C1 segment of cervical spinal cord (tissue), 14 donors: ENCODE results near the gene SLC16A2.
A peak's percentile ranks its signal among the peaks of the same experiment; 100 is the strongest.
"Not testable (repeated sequence)": the region's sequence is repeated elsewhere in the genome, so short reads cannot be mapped to it uniquely, and the experiment has no call there.

Experiments
- DNase-seq, 14 donors: peaks; one replicate each; lab custom pipeline; 2025; lab: John Stamatoyannopoulos, UW

SLC16A2 gene

DNA sequence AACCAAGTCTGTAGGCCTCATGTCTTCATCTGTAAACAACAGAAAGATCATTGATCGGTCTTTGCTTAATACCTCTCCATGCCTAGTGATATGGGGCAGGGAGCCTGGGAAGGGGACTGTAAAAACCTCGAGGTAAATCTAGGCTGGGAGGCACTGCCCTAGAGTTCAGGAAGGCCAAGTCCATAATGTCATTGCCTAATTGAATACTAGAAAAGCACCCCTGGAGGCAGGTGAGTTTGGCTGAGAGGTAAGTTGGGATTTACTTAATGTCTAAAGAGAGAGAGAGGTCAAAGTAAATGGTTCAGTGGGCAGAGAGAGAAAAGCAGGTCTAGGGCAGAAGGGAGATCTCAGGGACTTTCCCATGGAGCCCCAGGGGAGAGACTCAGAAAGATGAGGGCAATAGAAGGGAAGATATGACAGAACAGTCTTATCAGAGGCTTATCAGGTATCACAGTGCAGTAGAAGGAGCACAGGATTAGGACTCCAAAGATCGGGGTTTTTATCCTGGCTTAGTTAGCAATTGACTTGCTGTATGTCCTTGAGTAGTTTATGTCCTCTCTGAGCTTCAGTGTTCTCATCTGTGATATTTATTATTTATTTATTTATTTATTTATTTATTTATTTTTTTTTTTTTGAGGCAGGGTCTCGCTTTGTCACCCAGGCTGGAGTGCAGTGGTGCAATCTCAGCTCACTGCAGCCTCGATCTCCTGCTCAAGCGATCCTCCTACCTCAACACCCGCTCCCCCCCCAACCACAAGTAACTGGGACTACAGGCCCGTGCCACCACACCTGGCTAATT, 85.2 kb downstream of the SLC16A2 start:
- DNase-seq: no peak

DNA sequence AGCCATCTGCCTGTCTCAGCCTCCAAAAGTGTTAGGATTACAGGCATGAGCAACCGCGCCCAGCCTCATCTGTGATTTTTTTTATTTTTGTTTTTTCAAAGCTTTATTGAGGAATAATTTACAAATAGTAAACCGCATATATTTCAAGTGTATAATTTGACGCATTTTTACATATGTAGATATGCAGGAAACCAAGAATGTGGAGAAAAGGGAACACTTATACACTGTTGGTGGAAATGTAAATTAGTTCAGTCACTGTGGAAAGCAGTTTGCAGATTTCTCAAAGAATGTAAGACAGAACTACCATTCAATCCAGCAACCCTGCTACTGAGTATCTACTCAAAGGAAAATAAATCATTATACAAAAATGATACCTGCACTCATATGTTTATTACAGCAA, 85.9 kb downstream of the SLC16A2 start:
- DNase-seq: no peak

DNA sequence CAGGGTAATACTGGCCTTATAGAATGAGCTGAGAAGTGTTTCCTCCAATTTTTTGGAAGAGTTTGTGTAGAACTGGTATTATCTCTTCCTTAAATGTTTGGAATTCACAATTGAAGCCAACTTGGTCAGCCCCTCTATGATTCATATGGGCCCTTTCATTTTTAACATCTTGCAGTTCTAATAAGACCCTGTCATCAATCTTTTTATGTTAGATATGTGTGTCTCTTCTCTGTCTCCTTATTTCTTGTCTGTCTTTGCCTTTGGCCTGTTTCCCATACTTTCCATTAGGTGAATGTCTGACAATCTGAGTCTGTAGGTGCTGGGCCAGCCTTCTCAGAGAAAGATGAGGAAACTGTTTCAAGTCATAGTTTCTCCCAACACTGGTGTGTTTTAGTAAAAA, 88.7 kb downstream of the SLC16A2 start:
- no peak for DNase-seq

DNA sequence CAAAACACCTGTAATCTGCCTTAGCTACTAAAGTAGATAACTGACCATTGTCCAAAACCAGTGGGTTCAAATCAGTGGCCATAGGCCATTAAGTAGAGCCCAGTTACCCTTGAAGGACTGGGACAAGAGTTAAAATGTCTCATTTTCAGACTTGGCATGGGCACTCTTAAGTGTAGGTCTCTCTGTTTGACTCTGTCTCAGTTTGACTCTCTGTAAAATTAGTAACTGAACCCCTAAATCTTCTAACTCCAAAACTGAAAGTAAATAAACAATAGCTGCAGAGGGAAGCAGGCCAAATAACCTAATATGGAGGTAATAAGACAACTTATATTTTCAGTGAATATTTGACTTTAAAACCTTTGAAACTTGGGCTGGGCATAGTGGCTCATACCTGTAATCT, 89.1 kb downstream of the SLC16A2 start:
- DNase-seq: no peak

DNA sequence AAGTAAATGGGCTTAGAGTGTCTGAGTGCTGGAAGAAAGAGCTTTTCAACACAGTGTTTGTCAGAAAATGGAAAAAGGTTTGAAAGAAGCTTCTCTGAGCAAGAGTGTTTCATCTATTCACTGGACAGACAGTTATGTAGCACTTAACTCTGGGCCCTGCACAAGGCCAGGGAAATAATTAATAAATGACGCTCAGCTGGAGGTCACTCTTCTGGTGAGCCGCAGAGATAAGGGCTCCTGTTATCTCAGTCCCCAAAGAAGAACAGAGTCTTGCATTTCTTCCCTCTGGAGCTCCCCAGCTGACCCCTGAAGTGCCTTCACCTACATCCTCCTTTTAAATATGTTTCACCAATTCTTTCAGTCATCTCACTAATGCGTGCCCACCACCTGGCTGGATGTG, 90.4 kb downstream of the SLC16A2 start:
- DNase-seq: no peak

DNA sequence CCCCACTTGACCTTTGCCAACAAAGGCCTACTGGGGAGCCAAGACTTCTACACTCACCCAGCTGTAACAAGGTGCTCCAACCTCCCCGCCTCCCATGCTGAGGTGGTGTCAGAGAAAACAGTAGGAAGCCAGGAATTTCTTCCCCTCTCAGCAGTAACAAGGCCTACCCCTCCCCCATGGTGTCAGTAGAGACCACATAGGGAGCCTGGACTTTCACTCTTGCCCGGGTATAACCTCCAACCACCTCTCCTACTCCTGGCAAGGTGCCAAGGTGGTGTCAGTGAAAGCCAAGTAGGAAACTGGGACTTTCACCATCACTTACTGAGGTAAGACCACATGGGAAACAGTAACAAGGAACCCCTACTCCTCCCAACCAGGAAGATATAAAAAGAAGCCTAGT, 93.1 kb downstream of the SLC16A2 start:
- DNase-seq: peak in 2 of 14 donors; percentile 4 to 6

DNA sequence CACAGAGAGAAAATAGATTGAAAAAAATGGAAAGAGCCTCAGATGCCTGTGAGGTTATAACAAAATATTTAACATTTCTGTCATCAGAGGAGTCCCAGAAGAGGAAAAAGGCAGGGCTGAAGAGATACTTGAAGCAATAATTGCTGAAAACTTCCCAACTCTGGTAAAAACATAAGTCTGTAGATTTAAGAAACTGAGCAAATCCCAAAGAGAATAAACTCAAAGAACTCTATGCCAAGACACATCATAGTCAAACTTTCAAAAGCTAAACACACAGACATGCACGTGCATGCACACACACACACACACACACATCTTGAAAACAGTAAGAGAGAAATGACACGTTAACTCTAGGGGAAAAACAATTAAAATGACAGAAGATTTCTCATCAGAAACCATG, 94.1 kb downstream of the SLC16A2 start:
- no peak for DNase-seq

DNA sequence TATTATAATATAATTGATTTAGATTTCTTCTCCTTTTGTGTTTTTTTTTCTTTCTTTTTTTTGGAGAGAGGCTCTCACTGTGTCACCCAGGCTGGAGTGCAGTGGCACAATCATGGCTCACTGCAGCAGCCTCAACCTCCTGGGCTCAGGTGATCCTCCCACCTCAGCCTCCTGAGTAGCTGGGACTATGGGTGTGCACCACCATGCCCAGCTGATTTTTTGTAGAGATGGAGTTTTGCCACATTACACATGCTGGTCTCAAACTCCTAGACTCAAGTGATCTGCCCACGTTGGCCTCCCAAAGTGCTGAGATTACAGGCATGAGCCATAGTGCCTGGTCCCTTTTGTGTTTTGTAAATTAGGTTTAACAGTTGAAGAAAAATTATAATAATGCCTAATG, 94.7 kb downstream of the SLC16A2 start:
- not testable (repeated sequence) for DNase-seq

DNA sequence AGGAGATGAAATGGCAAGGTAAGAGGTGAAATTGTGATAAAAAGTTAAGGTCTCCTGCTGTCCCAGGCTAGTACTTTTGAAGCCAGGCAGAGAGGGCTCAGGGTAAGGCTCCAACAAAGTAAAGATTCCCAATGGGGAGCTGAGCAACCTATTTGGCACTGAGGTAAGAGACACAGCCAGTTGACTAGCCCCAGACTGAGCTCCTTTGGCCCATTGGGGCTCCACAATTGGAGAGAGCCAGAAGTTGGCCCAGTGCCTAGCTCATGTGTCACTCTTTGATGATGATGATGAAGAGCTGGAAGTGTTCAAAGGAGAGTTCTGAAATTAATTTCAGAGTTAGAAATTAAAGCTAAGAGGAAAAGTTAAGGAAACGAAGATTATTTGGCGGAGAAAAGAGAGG, 98.6 kb downstream of the SLC16A2 start:
- DNase-seq: no peak

DNA sequence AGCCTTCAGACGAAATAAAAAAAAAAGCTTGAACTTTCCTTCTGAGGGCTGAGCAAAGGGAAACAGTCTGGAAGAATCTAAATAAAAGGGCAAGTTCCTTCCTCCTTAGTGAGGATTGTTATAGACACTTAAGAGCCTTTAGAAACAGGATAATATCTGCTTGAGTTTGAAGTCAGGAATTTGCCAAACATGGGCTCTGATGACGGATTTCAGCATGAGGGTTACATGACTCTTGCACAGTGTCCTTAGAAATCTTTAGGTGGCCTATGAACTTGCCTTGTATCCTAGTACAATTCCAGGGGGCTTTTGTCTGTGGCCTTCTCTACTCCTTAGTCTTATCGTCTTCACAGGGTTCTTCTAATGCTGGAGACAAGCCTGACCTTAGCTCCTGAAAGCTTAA, 99.0 kb downstream of the SLC16A2 start:
- no peak for DNase-seq

DNA sequence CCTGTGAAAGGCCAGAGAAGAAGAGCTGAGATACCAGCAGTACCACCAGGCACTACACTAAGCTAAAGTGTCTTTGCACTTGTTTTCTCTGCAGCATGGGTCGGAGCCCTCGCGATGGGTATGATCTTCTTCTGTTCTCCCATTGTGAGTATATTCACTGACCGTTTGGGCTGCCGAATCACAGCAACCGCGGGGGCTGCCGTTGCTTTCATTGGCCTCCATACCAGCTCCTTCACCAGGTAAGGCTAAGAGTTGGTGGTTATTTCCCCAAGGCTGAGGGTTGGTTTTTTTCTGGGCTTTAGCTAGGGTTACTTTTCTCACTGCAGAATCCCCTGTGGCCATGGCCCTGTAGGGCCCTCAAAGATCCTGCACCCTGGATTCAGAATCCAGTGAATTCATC, 99.6 kb downstream of the SLC16A2 start:
- no peak for DNase-seq

DNA sequence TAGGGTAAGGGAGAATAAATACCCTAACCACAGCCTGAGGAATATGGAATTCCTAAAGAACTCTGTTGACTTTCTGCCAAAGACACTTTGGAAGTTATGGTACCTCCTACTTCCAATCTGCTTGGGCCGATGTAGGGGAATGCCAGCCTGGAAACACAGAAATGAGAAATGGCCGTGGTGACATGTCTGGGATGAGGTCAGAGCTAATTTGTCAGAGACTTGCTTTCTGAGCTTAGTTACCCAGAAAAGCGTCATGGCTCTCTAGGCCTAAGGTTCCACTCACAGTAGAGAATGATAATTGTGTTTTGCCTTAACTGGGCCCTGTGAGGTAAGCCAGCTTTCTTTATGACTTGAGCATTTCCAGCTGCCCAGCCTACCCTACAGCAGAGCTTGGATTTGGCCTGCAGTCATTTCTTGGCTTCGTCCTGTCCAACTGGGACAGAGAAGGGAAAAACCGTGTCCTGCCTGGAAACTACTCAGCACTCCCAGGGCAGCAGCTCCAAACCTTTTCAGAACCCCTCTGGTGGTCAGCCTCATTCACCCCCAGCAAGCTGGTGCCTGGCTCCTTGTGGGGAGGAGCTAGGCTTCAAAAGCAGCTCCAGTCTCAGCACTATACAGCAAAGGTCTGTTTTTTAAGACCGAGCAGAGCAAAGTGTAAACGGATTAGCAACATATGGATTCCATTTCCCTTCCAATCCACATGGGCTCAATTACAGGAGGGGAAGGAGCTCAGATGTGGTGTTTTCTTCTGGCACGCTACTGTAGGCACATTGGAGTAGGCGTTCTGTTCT, 100.9 kb downstream of the SLC16A2 start:
- DNase-seq: peak in 1 of 14 donors; percentile 35

DNA sequence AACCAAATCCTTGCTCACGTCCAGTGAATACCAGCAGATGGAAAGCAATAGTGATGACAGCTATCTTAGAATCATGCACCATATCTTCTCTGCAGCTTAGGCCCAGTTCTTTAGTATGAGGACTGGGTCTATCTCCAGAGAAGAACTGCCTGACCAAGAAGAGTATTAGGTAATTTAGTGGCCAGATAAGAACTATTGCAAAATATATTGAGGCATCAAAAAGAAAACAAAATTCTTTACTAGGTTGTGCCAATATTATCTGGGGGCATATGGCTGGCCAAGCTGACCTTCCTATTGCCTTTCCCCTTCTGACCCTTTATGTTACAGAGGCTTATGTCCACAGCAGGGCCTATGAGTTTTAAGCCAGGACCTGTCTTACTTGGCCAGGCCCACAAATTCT, 101.9 kb downstream of the SLC16A2 start:
- DNase-seq: no peak

DNA sequence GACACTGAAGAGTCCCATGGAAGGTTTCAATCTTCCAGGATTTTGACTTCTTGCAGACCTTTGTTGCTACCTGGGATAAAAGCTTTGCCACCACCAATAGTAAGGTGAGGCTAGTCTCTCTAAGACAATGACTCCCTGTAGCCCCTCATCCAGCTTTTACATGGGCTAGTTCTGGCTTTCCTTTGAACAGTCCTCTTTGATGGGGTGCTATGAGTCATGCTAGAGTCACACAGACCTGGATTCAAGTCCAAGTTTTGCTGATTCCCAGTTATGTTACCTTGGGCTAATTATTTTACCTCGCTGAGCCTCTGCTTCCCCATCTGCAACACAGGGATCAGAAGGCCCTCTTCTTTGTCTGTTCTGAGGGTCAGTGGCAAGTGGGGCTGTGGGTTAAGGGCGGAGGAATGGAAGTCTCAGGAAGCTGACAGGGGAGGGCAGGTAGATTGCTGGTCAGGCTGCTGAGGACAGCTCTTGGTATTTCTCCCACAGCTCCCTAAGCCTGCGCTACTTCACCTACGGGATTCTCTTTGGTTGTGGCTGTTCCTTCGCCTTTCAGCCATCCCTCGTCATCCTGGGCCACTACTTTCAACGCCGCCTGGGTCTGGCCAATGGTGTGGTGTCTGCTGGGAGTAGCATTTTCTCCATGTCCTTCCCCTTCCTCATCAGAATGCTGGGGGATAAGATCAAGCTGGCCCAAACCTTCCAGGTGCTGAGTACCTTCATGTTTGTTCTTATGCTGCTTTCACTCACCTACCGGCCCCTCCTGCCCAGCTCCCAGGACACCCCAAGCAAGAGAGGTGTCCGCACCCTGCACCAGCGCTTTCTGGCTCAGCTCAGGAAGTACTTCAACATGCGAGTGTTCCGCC, 102.8 kb downstream of the SLC16A2 start:
- DNase-seq: no peak

DNA sequence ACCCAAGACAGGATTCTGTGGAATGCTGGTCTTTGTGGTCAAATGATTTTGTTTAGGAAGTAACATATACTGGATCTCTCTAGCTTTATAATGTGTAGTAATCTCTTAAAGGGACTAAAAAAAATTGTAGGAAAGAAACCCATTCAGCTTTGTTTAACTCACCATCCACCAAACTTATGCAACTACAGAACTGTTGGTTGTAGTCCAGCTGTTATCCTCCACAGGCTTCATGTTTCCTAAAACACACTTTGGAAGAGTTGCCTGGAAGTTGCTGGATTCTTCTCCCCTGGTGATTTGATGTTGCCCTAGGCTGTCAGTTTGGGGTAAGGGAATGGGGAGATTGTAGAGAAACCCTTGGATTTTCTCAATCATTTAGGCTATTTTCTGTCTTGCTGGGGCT, 103.8 kb downstream of the SLC16A2 start:
- no peak for DNase-seq

DNA sequence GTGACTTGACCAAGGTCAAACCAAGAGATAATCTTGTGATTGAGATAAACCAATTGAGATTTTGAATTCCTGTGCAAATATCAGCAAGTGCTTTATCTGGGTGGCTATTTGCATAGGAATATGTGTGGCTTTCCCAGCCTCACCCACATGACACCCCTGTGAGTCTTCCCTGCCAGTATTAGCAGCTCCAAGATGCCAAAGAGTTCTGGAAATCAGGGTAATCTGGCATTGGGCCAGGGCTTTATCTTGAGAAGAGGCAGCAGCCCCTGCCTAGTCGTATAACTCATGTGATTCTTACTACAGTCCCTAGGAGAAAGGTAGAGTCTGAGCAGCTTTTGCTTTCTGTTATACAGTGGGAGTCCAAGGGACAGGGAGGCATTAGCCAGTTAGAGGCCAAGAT, 105.5 kb downstream of the SLC16A2 start:
- DNase-seq: no peak

DNA sequence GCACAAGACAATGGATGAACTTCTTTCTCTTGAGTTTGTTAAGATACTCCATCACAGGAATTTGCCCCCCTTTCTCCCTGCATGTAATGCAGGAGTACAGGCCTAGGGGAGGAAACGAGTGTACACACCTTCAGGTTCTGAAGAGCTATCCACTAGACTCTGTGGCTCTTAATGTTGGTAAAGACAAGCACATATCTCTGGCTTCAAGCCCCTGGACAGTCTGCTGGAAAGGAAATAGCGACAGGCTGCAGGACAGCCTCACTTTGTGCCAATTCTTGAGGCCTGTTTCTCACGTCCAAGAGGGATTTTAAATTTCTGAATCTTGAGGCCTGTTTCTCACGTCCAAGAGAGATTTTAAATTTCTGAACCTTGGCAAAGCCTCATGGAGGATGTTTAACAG, 106.1 kb downstream of the SLC16A2 start:
- no peak for DNase-seq

DNA sequence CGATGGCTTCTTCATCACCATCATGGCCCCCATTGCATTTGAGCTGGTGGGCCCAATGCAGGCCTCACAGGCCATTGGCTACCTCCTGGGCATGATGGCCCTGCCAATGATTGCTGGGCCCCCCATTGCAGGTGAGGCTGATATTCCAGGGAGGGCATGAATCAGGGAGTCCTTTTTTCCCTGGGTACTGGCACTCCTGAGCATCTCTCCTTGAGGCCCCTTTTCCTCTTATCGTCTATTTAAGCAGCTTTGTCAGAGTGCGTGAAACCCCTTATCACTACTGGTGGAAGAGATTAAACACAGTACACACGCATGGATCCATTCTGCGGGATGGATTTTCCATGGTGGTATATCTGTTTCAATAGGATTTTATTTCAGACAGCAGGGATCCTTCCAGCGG, 108.0 kb downstream of the SLC16A2 start:
- DNase-seq: no peak

DNA sequence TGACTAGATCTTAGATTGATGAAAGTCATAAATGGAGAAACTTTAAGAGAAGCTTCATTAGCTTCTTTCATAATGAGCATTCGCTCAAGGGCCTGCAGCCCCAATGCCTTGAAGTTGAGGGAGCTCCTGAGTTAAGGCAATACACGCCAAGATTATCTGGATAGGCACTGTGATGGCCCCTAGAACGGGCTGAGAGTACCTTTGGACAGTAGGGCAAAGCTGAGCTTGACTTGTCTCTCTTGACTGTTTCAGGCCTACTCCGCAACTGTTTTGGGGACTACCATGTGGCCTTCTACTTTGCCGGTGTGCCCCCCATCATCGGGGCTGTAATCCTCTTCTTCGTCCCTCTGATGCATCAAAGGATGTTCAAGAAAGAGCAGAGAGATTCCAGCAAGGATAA, 109.8 kb downstream of the SLC16A2 start:
- DNase-seq: no peak

DNA sequence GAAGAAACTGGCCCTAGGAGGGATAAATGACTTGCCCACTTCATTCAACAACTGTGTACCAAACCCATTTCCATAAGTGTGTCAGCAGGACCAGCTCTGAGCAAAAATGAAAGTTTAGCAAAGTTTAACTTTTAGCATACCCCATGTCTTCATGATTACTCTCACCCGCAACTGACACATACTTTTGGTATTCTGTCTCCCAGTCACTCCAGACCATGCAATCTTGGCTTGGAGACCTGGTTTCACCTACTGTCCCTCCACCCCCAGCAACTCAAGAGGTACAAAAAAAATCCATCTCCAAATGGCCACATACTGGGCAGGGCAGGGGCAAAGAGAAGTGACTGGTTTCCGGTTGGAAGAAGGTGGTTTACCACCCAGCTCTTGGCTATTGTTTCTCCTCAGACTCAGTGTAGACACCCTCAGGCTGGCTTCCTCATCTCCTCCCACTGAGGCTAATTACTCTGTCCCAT, 113.3 kb downstream of the SLC16A2 start:
- no peak for DNase-seq

DNA sequence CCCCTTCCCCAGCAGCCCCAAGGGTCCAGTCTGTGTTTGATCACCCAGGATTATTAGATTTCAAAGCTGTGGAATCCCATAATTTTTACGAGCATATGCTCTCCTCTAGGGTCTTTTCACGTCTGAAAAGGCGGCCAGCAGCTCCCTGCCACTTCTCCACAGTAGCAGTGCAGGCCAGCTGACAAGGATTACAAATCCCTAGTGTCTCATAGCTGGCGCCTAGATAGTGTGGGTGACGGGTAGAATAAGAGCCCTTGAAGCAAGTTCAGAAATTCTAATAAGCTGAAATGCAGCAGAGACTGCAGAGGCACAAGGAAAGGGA, 113.8 kb downstream of the SLC16A2 start:
- DNase-seq: peak in 1 of 14 donors; percentile 28
